NCI-H187 (cell line): ENCODE measurements around the gene IDS.
"Not testable (repeated sequence)": the region's sequence is repeated elsewhere in the genome, so short reads cannot be mapped to it uniquely, and the experiment has no call there.

ENCODE experiments used
- DNase-seq, 2 experiments: peaks; one replicate each; lab custom pipeline; 2025; lab: John Stamatoyannopoulos, UW

Gene IDS

DNA sequence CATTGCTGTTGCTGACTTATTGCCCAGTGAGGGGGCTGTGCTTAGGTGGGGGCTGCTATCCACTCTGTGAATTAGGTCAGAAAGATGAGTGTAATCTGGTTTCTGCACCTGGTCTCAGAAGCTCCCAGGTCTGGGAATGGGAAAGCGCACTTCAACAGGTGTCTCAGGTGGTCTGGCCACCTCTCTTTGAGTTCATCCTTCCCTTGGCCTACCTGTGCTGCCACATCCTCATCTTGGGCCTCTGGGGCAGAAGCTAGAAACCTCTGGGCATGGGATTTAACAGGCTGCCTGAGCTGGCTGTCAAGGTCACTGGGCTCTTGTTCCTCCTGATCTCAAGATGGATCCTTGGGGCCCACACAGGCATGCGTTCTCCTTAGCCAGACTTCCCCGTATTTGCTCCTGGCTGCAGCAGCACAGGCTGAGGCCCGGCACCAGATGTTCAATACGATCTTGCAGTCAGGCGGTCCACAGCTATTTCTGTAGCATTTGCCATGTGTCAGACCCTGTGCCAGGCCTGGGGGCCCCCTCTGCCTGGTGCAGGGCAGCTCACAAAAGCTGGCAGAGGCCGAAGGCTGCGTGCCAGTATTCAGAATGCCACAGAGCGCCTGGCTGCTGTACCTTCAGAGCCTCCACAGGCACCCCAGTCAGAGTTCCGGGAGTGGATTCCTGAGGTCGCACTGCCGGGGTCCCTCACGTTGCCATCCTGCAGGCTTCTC lies 21.4 kb upstream of the IDS start:
- not testable (repeated sequence) for DNase-seq

DNA sequence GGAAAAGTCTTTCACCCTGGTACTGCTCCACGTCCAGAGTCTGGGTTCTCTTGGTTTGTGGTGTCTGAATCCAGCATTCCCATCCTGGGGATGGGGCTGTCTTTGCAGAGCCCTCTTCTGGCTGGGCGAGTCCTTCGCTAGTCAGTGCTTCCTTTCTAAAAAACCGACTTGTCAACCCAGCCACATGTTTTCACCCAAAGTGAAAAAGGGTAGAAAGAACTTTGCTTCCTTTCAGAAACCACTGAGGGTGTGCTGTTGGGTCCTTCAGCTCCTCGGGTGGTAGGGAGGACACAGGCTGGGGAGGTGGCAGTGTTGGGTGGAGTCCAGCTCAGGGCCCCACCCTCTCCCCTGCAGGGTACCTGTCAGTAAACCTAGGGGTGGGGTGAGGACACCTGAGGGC lies 20.8 kb upstream of the IDS start:
- not testable (repeated sequence) for DNase-seq

DNA sequence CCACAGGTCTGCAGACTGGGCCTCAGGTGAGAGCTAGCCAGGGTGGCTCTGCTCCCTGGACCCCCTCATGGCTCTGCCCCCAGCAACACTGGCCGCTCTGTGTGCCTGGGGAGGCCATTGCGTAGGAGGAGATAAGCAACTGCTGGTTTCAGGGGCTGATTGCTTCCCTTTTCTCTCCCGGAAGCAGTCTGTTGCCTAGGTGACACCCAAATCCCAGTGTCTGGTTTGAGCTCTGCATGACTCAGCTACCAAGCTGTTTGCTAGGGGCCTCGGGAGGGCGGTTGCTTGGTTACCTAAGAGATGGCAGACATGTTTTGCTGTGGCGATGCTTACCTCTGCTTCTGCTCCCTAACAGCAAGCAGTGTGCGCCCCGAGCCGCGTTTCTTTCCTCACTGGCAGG lies 20.3 kb upstream of the IDS start:
- DNase-seq: not testable (repeated sequence)

DNA sequence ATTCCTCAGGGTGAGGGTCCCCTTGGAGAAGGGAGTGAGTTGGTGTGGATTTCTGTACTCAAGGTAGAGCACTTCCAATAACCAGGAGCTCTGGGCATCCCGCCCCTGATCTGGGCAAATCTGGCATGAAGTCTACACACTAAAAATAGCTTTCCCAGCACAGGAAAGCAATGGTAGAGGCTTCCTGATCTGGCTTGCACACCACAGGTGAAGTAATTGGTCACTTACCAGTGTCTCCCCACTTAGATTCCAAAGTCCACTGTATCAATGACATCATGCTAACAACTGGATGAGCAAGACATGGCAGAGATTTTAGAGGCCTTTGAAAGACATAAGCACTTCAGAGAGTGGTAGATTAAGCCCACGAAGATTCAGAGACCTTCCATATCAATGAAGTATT lies 17.8 kb upstream of the IDS start:
- no peak for DNase-seq

DNA sequence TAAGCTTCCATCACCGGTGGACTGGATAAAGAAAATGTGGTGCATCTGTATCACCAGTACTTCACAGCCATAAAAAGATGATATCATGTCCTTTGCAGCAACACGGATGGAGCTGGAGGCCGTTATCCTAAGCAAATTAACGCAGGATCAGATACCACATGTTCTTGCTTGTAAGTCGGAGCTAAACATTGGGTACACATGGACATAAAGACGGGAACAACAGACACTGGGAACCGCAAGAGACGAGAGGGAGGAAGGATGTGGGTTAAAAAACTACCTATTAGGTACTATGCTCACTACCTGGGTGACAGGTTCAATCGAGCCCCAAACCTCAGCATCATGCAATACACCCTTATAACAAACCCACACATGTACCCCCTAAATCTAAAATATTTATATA lies 16.3 kb upstream of the IDS start:
- DNase-seq: no peak

DNA sequence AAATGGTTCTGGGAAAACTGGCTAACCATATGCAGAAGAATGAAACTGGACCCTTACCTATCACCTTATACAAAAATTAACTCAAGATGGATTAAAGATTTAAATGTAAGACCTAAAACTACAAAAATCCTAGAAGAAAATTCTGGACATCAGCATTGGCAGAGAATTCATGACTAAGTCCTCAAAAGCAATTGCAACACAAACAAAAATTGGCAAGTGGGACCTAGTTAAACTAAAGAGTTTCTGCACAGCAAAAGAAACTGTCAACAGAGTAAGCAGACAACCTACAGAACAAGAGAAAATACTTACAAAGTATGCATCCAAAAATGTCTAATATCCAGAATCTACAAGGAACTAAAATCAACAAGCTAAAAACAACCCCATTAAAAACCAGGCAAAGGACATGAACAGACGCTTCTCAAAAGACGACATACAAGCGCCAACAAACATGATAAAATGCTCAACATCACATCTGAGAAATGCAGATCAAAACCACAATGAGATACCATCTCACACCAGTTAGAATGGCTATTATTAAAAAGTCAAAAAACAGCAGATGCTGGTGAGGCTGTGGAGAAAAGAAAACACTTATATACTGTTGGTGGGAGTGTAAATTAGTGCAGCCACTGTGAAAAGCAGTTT lies 15.7 kb upstream of the IDS start:
- DNase-seq: not testable (repeated sequence)

DNA sequence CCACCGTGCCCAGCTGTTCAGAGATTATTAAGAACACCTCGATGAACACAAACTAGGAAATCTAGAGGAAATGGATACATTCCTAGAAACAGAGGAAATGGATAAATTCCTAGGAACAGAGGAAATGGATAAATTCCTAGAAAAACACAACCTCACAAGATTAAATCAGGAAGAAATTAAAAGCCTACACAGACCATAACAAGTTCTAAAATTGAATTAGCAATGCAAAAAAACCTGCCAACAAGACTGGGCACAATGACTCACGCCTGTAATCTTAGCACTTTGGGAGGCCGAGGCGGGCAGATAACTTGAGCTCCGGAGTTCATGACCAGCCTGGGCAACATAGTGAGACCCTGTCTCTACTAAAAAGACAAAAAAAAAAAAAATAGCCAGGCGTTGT lies 13.1 kb upstream of the IDS start:
- no peak for DNase-seq

DNA sequence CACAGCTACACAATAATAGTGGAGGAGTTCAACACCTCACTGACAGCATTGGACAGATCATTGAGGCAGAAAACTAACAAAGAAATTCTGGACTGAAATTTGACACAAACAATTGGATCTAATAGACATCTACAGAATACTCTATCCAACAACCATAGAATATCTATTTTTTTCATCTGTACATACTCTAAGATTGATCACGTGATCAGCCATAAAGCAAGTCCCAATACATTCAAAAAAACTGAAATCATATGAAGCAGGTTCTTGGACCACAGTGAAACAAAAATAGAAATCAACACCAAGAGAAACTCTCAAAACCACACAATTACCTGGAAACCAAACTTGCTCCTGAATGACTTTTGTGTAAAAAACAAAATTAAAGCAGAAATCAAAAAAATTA lies 12.2 kb upstream of the IDS start:
- no peak for DNase-seq

DNA sequence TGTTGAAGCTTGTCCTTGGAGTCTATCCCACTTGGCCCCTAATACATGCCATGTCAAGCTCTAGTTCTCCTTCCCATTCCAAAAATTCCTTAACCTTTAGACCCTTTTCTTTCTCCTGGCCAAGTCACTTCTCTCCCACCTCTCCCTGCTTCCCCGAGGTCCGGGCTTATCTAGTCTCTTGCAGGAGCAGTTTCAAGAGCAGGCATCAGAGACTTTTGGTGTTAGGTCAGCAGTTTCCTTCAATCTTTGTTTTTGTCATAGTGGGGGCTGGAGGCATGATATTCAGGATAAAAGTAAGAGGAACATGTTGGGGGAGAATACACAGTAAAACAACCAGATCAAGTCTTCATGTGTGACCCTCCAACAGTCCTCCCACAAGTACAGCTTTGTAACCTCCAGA lies 11.5 kb upstream of the IDS start:
- no peak for DNase-seq

DNA sequence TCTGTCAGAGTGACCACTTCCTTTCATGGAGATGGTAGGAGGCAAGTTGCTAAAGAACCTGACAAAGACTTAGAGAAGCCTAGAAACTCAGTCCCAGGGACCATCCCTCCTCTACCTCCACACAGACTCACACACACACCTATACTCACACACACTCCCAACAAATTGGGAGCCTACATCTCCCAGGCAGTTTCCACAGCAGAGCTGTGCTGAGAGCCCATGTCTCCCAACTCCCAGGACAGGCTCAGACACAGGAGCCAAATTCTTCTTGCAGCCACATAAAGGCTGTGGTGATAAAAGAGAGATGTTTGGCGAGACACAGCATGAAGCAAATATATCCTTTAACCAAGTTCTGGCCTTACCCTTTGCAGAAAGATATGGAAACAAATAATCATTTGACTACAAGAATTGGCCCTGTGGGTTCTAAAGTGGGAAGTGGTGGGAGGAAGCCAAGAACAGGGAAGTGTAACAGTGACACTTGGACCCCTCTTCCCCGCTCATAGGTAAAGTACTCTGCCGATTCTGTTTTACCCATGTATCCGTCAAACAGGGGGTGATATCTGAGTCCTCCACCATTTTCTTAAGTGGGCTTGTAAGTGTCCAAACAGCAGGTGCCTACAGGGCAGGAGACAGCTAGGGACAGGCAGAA lies 11.0 kb upstream of the IDS start:
- no peak for DNase-seq

DNA sequence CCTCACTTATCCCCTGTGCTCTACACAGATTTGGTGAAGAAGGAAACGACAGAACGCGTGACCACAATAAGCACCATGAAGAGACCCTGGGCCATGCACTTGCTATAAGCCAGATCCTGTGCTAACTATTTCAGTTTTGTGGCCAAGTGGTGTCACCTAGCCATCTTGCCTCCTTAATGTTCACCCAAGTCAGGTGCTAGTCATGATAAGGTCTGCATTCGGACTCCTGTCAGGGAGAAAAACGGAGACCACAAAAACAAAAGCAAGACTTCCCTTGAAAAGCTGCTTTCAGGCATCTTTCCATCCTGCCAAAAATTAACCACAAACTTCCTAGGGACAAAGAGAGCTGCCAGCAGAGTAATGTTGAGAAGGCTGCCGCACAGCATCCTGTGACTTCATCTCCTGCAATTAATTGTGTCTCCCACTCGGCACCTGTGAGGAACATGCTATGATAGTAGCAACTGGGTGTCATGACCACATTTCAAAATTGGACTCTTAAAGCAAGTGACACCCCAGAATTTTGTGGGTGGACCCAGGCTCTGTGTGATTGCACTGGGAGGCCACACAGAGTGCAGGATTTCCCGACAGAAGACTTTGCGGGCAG lies 8.8 kb upstream of the IDS start:
- no peak for DNase-seq

DNA sequence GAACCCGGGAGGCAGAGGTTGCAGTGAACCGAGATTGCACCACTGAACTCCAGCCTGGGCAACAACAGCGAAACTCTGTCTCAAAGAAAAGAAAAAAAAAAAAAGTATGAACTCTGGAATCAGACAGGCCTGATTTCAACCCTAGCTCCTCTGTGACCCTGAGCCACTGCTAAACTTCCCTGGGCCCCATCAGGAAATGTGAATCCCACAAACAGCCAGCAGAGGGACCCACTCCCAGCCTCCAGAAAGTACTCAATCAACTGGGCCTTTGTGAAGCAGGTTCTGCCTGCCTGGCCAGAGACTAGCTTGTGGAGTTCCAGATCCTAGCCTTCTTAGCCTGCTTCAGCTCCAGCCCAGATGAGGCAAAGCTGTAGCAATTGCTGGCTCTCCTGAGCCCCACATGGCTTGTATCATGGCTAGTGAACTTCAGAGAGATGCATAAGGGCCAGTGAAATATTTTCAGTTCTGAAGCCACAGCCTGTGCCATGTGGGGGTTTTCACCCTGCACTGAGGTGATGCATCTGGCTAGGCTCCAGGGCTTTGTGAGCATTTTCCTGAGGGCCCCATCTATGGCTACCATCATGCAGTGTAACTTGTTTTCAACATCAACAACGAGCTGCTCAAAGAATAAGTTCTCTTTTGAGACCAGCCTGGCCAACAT lies 7.2 kb upstream of the IDS start:
- peak; percentile 10 to 31 for DNase-seq

DNA sequence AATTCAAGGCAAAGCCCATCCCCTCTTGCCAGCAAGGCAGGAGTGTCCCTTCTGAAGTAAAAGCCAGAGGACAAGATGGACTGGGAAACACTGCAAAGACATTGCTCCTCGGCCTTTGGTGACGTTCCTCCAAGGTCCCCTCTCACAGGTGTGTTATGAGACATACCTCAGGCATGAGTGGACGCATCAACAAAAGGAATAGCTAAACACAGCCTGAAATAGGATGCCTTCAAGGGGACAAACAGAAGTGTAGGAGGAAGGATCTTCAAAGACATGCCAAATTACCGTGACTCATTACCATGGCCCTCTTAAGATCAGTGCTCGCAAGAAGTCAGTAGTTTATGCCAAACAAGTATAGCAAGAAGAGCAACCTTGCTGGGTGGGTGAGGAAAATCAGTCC lies 6.0 kb upstream of the IDS start:
- DNase-seq: no peak

DNA sequence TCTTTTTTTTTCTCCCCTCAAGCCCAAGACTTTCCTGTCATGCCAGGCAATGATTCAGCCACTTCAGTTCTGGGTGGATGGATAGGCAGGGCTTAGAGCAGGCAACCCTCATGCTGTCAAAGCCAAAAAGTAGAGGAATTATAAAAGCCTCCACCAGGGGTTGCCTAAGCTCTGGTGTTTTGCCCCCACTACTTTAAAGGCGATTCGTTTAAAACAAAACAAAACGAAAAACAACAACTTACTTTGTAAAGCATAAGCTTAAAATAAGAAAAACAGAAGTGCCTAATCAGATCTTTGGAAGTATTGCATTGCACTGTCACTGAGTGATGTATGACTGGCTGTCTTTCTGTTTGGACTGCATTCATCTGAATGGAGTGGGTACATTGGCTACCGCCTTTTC lies 5.3 kb upstream of the IDS start:
- no peak for DNase-seq

DNA sequence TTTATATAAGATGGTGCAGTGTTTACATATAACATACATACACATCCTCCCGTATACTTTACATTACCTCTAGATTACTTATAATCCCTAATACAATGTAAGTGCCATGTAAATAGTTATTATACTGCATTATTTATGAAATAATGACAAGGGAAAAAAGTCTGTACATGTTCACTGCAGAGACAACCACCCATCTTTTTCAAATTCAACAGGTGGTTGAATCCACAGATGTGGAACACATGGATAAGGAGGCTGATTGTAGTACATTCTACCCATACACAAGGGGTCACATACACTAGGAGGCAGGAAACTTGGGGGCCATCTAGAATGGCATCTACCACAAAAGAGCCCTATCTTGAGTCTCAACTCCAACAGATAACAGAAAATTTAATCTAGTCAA lies 3.4 kb upstream of the IDS start:
- no peak for DNase-seq

DNA sequence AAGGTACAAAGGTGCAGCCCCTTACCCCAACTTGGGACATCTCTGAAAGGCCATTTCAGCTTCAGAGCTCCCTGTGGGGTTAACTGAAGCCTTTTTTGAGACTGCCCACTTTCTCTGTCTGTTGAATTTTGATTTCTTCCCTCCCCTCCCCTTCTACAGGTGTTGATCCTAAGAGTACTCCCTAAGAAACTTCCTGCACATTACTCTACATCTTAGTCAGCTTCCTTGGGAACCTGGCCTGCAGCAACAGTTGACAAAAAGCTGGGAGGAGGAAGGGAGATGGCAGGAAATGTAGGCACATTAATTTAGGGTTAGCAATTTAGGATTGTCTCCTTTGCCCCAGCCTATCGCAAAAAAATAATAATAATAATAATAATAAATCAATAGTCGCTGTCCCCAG lies 1.2 kb upstream of the IDS start:
- no peak for DNase-seq

DNA sequence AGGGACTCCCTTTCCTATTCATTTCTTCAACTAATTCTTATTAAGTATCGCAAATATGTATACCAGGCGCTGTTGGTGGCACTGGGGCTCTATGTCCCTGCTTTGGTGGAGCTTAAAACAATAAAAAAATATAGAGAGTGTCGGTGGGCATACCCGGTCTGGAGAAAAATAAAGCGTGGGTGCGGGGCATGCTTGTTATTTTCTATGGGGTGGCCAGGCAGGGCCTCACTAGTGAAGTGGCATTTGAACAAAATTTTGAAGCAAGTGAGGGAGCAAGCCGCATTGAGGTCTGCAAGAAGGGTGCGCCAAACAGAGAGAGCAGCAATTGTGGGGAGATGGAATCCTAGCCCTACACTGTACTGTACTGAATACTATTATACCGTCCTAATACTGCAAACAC lies 565 bp upstream of the IDS start:
- DNase-seq: no peak

DNA sequence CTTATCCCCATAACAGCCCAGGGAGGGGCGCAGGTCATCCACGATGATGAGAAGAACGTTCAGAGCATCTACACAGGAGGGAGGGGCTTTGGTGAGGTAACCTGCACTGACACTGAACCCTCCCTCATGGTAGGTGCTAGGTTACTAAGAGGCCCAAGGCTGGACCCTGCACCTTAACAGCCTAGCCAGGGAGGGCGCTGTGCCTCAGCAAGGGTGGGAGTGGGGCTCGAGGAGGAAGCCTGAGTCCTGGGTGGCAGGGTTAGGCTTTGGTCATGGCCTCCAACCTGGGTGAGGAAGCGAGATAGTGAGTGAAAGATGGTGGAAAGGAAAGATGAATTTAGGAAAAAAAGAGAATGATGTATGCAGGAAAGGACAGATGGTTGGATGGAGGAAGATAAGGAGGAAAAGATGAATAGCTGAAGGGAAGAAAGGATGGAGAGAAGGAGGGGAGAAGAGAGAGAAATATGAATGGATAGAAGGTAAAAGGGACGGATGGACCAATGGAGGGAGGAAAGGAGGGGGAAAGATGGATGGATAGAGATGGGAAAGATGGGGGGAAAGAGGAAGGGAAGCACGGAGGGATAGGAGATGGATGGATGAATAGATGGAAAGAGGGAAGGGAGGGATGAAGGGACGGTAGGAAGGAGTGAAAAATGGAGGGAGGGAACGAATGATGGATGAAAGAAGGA lies 736 bp downstream of the IDS start:
- DNase-seq: no peak

DNA sequence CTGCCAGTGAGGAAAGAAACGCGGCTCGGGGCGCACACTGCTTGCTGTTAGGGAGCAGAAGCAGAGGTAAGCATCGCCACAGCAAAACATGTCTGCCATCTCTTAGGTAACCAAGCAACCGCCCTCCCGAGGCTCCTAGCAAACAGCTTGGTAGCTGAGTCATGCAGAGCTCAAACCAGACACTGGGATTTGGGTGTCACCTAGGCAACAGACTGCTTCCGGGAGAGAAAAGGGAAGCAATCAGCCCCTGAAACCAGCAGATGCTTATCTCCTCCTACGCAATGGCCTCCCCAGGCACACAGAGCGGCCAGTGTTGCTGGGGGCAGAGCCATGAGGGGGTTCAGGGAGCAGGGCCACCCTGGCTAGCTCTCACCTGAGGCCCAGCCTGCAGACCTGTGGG lies 1.7 kb downstream of the IDS start:
- DNase-seq: not testable (repeated sequence)

DNA sequence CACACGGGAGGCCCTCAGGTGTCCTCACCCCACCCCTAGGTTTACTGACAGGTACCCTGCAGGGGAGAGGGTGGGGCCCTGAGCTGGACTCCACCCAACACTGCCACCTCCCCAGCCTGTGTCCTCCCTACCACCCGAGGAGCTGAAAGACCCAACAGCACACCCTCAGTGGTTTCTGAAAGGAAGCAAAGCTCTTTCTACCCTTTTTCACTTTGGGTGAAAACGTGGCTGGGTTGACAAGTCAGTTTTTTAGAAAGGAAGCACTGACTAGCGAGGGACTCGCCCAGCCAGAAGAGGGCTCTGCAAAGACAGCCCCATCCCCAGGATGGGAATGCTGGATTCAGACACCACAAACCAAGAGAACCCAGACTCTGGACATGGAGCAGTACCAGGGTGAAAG lies 2.2 kb downstream of the IDS start:
- not testable (repeated sequence) for DNase-seq

DNA sequence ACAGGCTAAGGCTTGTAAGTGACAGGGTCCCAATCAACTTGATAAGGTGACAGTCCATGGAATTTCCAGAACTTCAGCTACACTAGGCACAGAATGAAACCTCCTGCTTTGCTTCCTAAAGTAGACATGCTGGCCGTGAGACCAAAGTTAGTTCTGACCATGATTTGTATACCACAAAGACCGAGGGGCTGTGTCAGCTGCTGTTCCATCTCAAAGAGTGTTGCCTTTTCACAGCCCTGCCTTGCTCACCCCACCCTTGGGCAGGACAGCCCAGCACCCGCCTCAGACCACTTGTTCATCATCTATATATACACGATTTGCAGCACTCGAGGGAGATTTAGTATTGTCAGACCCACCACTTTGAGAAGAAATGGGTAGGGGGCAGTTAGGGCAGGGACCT lies 5.3 kb downstream of the IDS start:
- no peak for DNase-seq

DNA sequence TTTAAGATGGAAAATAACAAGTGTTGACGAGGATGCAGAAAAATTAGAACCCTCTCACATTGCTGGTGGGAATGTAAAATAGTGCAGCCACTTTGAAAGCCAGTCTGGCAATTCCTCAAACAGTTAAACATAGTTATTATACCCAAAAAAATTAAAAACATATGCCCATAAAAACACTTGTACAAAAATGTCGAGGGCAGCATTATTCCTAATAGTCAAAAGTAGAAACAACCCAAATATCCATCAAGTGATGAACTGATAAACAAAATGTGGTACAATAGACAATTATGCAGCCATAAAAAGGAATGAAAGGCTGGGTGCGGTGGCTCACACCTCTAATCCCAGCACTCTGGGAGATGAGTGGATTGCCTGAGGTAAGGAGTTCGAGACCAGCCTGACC lies 6.3 kb downstream of the IDS start:
- DNase-seq: no peak
